Osteoblast (primary cell): ENCODE results near the gene SLC10A1. TPM values are rescaled to one million over a fixed set of nuclear protein-coding genes. Genes with fewer than 3 reads are reported as not detected.

Experiments used
- DNase-seq: peaks from one replicate; pipeline ENCODE4 v3.0.0; 2011; ENCODE audit warnings: low spot score, mixed read lengths; ENCODE audit not compliant: insufficient read length; ENCODE audit errors: missing footprints
- H2AFZ ChIP-seq: 2 replicates; pipeline ENCODE4 v1.6.0; 2011; ENCODE audit warnings: mild to moderate bottlenecking, low read length
- H3K27ac ChIP-seq: 2 replicates; pipeline ENCODE4 v1.5.1; 2011; ENCODE audit warnings: mild to moderate bottlenecking, low read depth, low read length, moderate library complexity
- H3K27me3 ChIP-seq: 2 replicates; pipeline ENCODE4 v1.6.0; 2012; ENCODE audit warnings: mild to moderate bottlenecking, control low read depth, inconsistent platforms, low read length, moderate library complexity; ENCODE audit not compliant: insufficient read depth
- H3K36me3 ChIP-seq: 2 replicates; pipeline ENCODE4 v1.5.1; 2011; ENCODE audit warnings: mild to moderate bottlenecking, low read length, control low read depth, moderate library complexity; ENCODE audit not compliant: insufficient read depth
- H3K4me1 ChIP-seq: 2 replicates; pipeline ENCODE4 v1.5.1; 2011; ENCODE audit warnings: mild to moderate bottlenecking, low read length, control low read depth, moderate library complexity; ENCODE audit not compliant: insufficient read depth
- H3K4me2 ChIP-seq: 2 replicates; pipeline ENCODE4 v1.6.0; 2011; ENCODE audit warnings: mild to moderate bottlenecking, low read length; ENCODE audit not compliant: insufficient read depth
- H3K4me3 ChIP-seq: fragments of 200-600 bp; sonication (generic); 3 replicates; pipeline ENCODE4 v1.5.1; 2012; ENCODE audit warnings: mild to moderate bottlenecking, low read length, inconsistent platforms; ENCODE audit not compliant: insufficient read depth
- H3K79me2 ChIP-seq: 2 replicates; pipeline ENCODE4 v1.6.0; 2012; ENCODE audit warnings: mild to moderate bottlenecking, low read length, control low read depth, inconsistent platforms; ENCODE audit not compliant: insufficient read depth
- H3K9me3 ChIP-seq: 2 replicates; pipeline ENCODE4 v1.5.1; 2011; ENCODE audit warnings: low read depth, low read length, control low read depth
- H4K20me1 ChIP-seq: 2 replicates; pipeline ENCODE4 v1.6.0; 2012; ENCODE audit warnings: mild to moderate bottlenecking, low read length, control low read depth; ENCODE audit not compliant: insufficient read depth
- CTCF ChIP-seq: IDR thresholded peaks from 2 replicates; pipeline ENCODE4 v1.5.1; 2011; ENCODE audit warnings: mild to moderate bottlenecking, low read depth, low read length, moderate library complexity; ENCODE audit errors: extremely low read depth
- total RNA-seq: library from RNA; depleted of rRNA; stranded (reverse); fragments of >200 nt; gene quantifications from 2 replicates; pipeline ENCODE4 v1.2.3, GENCODE V29; 2012

The SLC10A1 gene
- total RNA-seq, 1 donor, result not detected

- no peak for DNase-seq
- H3K36me3 ChIP-seq, result no peaks in the 10 kb centered on the region
- H3K79me2 ChIP-seq, result no peaks in the 10 kb centered on the region
- no peak for TF ChIP-seq CTCF
- no peak overlapping the region for H2AFZ ChIP-seq
- H4K20me1 ChIP-seq, result no peaks in the 10 kb centered on the region
- no peak overlapping the region for H3K4me3 ChIP-seq
- H3K4me2 ChIP-seq, result no peak overlapping the region
- H3K9me3 ChIP-seq, result no peaks in the 10 kb centered on the region
- no peaks in the 10 kb centered on the region for H3K4me1 ChIP-seq
- no peak overlapping the region for H3K27ac ChIP-seq
- H3K27me3 ChIP-seq, result no peaks in the 10 kb centered on the region
Measured at GRCh38 chr14:69795691-69796090, 1.4 kb downstream of the SLC10A1 start.

- no peak for DNase-seq
Measured at GRCh38 chr14:69794791-69795190, 2.2 kb downstream of the SLC10A1 start.

GRCh38 chr14:69792887-69793421, 4.1 kb downstream of the SLC10A1 start:
- DNase-seq, result no peak
- Histone ChIP-seq H2AFZ (no peak overlapping the region), H3K4me1 (no peaks in the 10 kb centered on the region), H3K9me3 (no peaks in the 10 kb centered on the region), H3K27me3 (no peaks in the 10 kb centered on the region), H3K36me3 (no peaks in the 10 kb centered on the region), H4K20me1 (no peaks in the 10 kb centered on the region), H3K4me2 (no peak overlapping the region), H3K79me2 (no peaks in the 10 kb centered on the region), H3K4me3 (no peak overlapping the region), H3K27ac (no peak overlapping the region)
- no peak for TF ChIP-seq CTCF

More at GRCh38 chr14:69794791-69795190, 2.2 kb downstream of the SLC10A1 start:
- Histone ChIP-seq H3K4me2 (no peak overlapping the region), H3K9me3 (no peaks in the 10 kb centered on the region), H3K79me2 (no peaks in the 10 kb centered on the region), H3K36me3 (no peaks in the 10 kb centered on the region), H4K20me1 (no peaks in the 10 kb centered on the region), H2AFZ (no peak overlapping the region), H3K4me3 (no peak overlapping the region), H3K27me3 (no peaks in the 10 kb centered on the region), H3K27ac (no peak overlapping the region), H3K4me1 (no peaks in the 10 kb centered on the region)
- TF ChIP-seq CTCF, result no peak

- Histone ChIP-seq H3K9me3 (no peaks in the 10 kb centered on the region), H2AFZ (no peak overlapping the region), H3K79me2 (no peaks in the 10 kb centered on the region), H4K20me1 (no peaks in the 10 kb centered on the region), H3K36me3 (no peaks in the 10 kb centered on the region), H3K4me3 (no peak overlapping the region), H3K27me3 (no peaks in the 10 kb centered on the region), H3K4me2 (no peak overlapping the region), H3K4me1 (no peaks in the 10 kb centered on the region), H3K27ac (no peak overlapping the region)
- no peak for DNase-seq
- no peak for TF ChIP-seq CTCF
Measured at GRCh38 chr14:69789118-69789640, 7.9 kb downstream of the SLC10A1 start.
